HepG2 (cell line): ENCODE data around the gene CFAP210. TPM values are rescaled to one million over a fixed set of nuclear protein-coding genes. Genes with fewer than 3 reads are reported as not detected.

Experiments
- KLF12 ChIP-seq: sonication (generic); formaldehyde crosslinking; IDR thresholded peaks from 2 replicates; pipeline ENCODE4 v1.4.0; 2020; ENCODE audit warnings: missing genetic modification reagents, borderline replicate concordance
- PTBP1 ChIP-seq: fragments of 200-400 bp; formaldehyde crosslinking; IDR thresholded peaks from 2 replicates; pipeline ENCODE4 v1.6.1; 2018; ENCODE audit warnings: low read length, low read depth; ENCODE audit not compliant: poor library complexity, severe bottlenecking
- ZNF136 ChIP-seq: sonication (generic); formaldehyde crosslinking; IDR thresholded peaks from 2 replicates; pipeline ENCODE4 v1.8.1; 2022; ENCODE audit warnings: low read depth, mild to moderate bottlenecking, moderate library complexity, missing genetic modification reagents
- ZNF292 ChIP-seq: sonication (generic); formaldehyde crosslinking; IDR thresholded peaks from 2 replicates; pipeline ENCODE4 v1.8.1; 2022; ENCODE audit warnings: mild to moderate bottlenecking, low read depth, missing genetic modification reagents, borderline replicate concordance
- polyA plus RNA-seq, 8 experiments: library from polyadenylated mRNA; depleted of rRNA in 3 of 8; stranded (reverse) in 7 of 8; unstranded in 1 of 8; fragments of >200 nt; fragmentation: Illumina TruSeq in 4 of 8; extraction: Trizol in 4 of 8; gene quantifications; 2 replicates each; pipeline versions ENCODE4 v1.2.1 to v1.2.3, GENCODE V29; 2011 to 2016; ENCODE audit warnings: low read depth in 4 of 8, missing spikeins in 1 of 8, mixed read lengths in 1 of 8; ENCODE audit not compliant: insufficient read depth in 1 of 8
- total RNA-seq, 5 experiments: library from RNA; depleted of rRNA; stranded (reverse); fragments of >200 nt; fragmentation: Illumina TruSeq; extraction: Trizol; gene quantifications; 2 replicates each; pipeline ENCODE4 v1.2.3, GENCODE V29; 2016; ENCODE audit warnings: low read depth in 1 of 5
- TF ChIP-seq, protein P1 (sequence below): sonication (generic); formaldehyde crosslinking; IDR thresholded peaks from 2 replicates; pipeline ENCODE4 v1.5.1; 2020; ENCODE audit warnings: missing genetic modification reagents, mild to moderate bottlenecking, borderline replicate concordance
- TF ChIP-seq, protein P2 (sequence below): fragments of 450-650 bp; IDR thresholded peaks from 2 replicates; pipeline ENCODE4 v1.6.1; 2016
- TF ChIP-seq, protein P3 (sequence below): sonication (generic); formaldehyde crosslinking; IDR thresholded peaks from 2 replicates; pipeline ENCODE4 v1.4.0; 2020; ENCODE audit warnings: mild to moderate bottlenecking, missing genetic modification reagents

CFAP210 gene
- total and polyA plus RNA-seq, 2 of the 13 experiments (the other 11 are each of a cell fraction or from before 2014, with no cell fraction given) = 0.18 TPM; not detected in 1

DNA sequence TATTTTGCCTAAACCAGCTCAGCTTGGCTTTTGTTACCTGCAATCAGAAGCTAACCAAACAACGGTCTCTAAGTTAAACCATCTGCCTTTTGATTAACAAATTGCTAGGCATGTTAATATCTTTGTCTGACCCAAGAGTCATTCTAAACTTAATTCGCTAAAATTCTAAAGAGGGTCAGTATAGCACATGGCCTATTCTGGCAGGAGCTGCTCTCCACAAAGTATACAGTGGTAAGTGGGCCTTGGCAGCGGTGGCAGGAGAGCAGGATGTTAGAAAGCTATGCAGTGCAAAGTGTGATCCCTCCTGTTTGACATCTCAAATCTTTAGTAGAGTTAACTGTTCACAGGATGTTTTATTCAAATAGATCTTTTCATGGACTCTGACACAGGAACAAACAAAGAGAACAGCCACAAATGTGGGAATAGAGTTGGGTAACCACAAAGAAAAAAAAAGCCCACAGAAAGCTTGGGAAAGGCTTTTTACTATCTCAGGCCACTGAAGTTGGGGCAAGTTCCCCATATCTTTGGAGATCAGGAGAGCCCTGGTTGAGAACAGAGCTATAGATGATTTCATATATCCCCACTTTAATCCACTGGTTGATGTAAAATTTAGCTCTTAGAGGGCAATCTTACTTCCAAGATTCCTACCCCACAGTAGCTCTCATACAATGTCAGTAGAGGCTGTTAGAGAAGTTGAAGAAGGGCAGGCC is 10.6 kb downstream of the CFAP210 start (continued):
- TF ChIP-seq, protein P1, sequence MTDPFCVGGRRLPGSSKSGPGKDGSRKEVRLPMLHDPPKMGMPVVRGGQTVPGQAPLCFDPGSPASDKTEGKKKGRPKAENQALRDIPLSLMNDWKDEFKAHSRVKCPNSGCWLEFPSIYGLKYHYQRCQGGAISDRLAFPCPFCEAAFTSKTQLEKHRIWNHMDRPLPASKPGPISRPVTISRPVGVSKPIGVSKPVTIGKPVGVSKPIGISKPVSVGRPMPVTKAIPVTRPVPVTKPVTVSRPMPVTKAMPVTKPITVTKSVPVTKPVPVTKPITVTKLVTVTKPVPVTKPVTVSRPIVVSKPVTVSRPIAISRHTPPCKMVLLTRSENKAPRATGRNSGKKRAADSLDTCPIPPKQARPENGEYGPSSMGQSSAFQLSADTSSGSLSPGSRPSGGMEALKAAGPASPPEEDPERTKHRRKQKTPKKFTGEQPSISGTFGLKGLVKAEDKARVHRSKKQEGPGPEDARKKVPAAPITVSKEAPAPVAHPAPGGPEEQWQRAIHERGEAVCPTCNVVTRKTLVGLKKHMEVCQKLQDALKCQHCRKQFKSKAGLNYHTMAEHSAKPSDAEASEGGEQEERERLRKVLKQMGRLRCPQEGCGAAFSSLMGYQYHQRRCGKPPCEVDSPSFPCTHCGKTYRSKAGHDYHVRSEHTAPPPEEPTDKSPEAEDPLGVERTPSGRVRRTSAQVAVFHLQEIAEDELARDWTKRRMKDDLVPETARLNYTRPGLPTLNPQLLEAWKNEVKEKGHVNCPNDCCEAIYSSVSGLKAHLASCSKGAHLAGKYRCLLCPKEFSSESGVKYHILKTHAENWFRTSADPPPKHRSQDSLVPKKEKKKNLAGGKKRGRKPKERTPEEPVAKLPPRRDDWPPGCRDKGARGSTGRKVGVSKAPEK = no peak
- TF ChIP-seq, protein P2, sequence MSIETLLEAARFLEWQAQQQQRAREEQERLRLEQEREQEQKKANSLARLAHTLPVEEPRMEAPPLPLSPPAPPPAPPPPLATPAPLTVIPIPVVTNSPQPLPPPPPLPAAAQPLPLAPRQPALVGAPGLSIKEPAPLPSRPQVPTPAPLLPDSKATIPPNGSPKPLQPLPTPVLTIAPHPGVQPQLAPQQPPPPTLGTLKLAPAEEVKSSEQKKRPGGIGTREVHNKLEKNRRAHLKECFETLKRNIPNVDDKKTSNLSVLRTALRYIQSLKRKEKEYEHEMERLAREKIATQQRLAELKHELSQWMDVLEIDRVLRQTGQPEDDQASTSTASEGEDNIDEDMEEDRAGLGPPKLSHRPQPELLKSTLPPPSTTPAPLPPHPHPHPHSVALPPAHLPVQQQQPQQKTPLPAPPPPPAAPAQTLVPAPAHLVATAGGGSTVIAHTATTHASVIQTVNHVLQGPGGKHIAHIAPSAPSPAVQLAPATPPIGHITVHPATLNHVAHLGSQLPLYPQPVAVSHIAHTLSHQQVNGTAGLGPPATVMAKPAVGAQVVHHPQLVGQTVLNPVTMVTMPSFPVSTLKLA = no peak
- peak; percentile 43; the same call in 1 of the 2 replicates for TF ChIP-seq ZNF136 (CRISPR knock-in tag)
- peak; percentile 94 for TF ChIP-seq ZNF292
- no peak for TF ChIP-seq PTBP1
- TF ChIP-seq KLF12 = no peak
- TF ChIP-seq, protein P3, sequence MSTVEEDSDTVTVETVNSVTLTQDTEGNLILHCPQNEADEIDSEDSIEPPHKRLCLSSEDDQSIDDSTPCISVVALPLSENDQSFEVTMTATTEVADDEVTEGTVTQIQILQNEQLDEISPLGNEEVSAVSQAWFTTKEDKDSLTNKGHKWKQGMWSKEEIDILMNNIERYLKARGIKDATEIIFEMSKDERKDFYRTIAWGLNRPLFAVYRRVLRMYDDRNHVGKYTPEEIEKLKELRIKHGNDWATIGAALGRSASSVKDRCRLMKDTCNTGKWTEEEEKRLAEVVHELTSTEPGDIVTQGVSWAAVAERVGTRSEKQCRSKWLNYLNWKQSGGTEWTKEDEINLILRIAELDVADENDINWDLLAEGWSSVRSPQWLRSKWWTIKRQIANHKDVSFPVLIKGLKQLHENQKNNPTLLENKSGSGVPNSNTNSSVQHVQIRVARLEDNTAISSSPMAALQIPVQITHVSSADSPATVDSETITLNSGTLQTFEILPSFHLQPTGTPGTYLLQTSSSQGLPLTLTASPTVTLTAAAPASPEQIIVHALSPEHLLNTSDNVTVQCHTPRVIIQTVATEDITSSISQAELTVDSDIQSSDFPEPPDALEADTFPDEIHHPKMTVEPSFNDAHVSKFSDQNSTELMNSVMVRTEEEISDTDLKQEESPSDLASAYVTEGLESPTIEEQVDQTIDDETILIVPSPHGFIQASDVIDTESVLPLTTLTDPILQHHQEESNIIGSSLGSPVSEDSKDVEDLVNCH = no peak
